ENCODE measurements around the gene ATAD1. TPM values are rescaled to one million over a fixed set of nuclear protein-coding genes. Genes with fewer than 3 reads are reported as not detected.

Gene ATAD1
- total RNA-seq, 1 donor from 2014 or later = 73.7 TPM

DNA sequence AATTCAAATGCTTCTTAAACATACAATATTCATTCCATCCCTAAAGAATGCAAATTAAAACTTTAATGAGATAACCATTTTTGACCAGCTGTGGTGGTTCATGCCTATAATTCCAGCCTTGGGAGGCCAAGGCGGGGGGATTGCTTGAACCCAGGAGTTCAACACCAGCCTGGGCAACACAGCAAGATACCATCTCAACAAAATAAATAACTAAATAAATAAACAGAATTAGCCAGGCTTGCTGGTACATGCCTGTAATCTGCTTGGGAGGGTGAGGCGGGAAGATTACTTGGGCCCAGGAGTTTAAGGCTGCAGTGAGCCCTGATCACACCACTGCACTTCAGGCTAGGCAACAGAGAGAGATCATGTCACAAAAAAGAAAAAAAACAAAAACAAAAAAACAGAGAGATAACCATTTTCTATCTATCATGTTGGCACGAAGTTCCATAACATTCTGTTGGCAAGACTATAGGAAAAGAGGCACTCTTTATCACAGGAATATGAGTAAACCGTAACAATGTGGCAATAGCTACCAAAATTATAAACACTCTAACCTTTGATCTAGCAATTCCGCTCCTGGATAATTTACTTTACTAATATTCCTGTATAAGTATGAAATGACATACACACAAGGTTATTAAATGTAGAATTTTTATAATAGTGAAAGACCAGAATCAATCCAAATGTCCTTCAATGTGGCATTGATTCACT, 52.2 kb downstream of the ATAD1 start:
- Histone ChIP-seq H3K36me3 (ENCODE audit: control insufficient read depth, insufficient read depth, low read length) (peaks cover 6% of the 10 kb centered on the region), H3K4me3 (ENCODE audit: low read depth, low read length) (no peak overlapping the region), H3K27me3 (ENCODE audit: control insufficient read depth, insufficient read depth, low read length) (no peaks in the 10 kb centered on the region)
- FAIRE-seq = no peak
- DNase-seq (ENCODE audit: low read depth) = no peak
- TF ChIP-seq, protein P1, sequence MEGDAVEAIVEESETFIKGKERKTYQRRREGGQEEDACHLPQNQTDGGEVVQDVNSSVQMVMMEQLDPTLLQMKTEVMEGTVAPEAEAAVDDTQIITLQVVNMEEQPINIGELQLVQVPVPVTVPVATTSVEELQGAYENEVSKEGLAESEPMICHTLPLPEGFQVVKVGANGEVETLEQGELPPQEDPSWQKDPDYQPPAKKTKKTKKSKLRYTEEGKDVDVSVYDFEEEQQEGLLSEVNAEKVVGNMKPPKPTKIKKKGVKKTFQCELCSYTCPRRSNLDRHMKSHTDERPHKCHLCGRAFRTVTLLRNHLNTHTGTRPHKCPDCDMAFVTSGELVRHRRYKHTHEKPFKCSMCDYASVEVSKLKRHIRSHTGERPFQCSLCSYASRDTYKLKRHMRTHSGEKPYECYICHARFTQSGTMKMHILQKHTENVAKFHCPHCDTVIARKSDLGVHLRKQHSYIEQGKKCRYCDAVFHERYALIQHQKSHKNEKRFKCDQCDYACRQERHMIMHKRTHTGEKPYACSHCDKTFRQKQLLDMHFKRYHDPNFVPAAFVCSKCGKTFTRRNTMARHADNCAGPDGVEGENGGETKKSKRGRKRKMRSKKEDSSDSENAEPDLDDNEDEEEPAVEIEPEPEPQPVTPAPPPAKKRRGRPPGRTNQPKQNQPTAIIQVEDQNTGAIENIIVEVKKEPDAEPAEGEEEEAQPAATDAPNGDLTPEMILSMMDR (IDR thresholded peaks at IDR 0.05; ENCODE audit: insufficient read depth, low read length, severe bottlenecking) = no peak

DNA sequence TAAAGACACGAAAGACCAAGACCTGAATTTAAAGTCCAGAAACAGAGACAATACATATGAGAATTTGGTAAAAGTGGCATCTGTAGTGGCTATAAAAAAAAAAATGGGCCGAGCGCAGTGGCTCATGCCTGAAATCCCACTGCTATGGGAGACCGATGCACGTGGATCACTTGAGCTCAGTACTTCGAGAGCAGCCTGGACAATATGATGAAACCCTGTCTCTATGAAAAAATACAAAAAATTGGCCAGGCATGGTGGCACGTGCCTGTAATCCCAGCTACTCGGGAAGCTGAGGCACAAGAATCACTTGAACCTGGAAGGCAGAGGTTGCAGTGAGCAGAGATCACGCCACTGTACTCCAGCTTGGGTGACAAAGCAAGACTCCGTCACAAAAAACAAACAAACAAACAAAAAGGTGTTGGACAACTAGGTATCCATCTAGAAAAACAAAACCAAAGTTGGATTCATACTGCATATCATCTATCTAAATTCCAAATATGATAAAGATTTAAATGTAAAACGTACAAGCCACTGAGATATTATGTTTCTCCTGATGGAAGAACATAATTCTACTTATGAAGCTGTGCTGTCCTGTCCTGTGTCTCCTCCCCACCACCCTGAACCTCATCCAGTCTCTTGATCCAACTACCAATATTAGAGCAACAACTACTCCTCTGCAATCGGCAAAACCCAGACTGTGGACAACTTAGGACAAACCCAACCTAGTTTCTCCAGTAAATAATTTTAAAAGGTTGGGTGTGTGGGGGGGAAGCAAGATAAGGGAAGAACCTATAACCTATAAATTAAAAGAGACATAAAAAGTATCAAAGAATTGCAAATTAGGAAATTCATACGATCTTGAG, 53.7 kb downstream of the ATAD1 start:
- Histone ChIP-seq H3K36me3 (ENCODE audit: control insufficient read depth, insufficient read depth, low read length) (peaks cover 8% of the 10 kb centered on the region), H3K4me3 (ENCODE audit: low read depth, low read length) (no peak overlapping the region), H3K27me3 (ENCODE audit: control insufficient read depth, insufficient read depth, low read length) (no peaks in the 10 kb centered on the region)
- FAIRE-seq (no peak), DNase-seq (ENCODE audit: low read depth) (no peak)
- TF ChIP-seq, protein P1 (IDR thresholded peaks at IDR 0.05; ENCODE audit: insufficient read depth, low read length, severe bottlenecking) = no peak

DNA sequence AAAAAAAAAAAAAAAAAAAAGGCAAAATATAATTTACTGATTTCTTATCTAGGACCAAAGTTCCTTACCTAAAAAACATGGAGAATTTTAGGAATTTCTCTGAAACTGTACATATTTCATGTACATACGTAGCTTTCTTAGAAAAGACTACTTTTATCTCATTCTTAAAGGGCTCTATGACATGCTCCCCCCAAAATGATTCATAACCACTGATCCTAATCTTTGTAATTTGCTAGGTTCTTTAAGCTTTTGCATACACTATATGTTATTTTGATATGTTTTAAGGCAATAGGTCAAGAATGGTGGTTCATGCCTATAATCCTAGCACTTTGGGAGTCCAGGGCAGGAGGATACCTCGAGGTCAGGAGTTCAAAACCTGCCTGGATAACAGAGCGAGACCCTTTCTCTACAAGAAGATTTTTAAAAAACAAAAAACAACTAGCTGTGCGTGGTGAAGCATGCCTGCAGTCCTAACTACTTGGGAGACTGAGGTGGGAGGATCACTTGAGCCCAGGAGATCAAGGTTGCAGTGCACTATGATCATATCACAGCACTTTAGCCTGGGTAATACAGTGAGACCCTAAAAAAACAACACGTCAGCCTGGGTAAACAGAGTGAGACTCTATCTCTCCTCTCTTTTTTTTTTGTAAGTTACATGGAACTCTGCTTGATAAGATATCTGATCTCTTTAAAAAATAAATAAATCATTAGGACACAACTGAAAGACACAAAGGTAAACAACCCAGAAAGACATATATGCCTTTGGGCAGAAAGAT, 54.8 kb downstream of the ATAD1 start:
- no peak overlapping the region for H3K4me3 ChIP-seq (ENCODE audit: low read depth, low read length)
- DNase-seq (ENCODE audit: low read depth) (no peak), FAIRE-seq (peak; percentile 18)
- H3K36me3 ChIP-seq (ENCODE audit: control insufficient read depth, insufficient read depth, low read length) = peaks cover 4% of the 10 kb centered on the region
- no peaks in the 10 kb centered on the region for H3K27me3 ChIP-seq (ENCODE audit: control insufficient read depth, insufficient read depth, low read length)
- TF ChIP-seq, protein P1 (IDR thresholded peaks at IDR 0.05; ENCODE audit: insufficient read depth, low read length, severe bottlenecking) = no peak

DNA sequence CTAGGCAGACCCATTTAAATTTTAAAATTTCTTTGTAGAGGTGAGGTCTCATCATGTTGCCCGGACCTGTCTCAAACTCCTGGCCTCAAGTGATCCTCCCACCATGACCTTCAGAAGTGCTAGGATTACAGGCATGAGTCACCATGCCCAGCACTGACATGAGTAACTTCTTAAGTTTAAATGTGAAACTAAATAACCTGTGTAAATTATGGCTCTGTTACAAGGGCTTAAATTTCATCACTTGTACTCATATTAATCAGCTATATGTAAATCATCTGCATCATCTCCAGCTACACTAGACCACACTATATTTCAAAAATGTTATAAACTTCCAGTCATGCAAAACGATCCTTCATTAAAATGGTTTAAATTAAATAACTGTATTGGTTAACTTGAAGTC, 56.1 kb downstream of the ATAD1 start:
- FAIRE-seq = no peak
- TF ChIP-seq, protein P1 (IDR thresholded peaks at IDR 0.05; ENCODE audit: insufficient read depth, low read length, severe bottlenecking) = no peak

DNA sequence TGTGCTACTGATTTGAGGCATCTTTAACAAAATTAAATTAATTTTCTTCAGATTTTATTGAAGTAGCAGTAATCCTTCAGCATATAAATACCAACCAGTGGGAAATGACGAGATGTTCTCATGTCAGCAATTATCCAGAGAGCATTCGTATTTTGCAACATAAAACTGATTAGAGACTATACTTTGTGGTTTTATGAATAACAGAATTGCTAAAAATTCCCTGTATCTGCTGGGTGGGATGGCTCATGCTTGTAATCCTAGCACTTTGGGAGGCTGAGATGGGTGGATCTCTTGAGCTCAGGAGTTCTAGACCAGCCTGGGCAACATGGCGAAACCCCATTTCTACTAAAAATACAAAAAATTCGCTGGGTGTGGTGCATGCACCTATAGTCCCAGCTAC, 56.9 kb downstream of the ATAD1 start:
- FAIRE-seq (no peak), DNase-seq (ENCODE audit: low read depth) (no peak)
- Histone ChIP-seq H3K36me3 (ENCODE audit: control insufficient read depth, insufficient read depth, low read length) (peaks cover 1% of the 10 kb centered on the region), H3K27me3 (ENCODE audit: control insufficient read depth, insufficient read depth, low read length) (no peaks in the 10 kb centered on the region), H3K4me3 (ENCODE audit: low read depth, low read length) (no peak overlapping the region)
- TF ChIP-seq, protein P1 (IDR thresholded peaks at IDR 0.05; ENCODE audit: insufficient read depth, low read length, severe bottlenecking) = no peak

More for the DNA sequence above, 56.1 kb downstream of the ATAD1 start:
- Histone ChIP-seq H3K27me3 (ENCODE audit: control insufficient read depth, insufficient read depth, low read length) (no peaks in the 10 kb centered on the region), H3K4me3 (ENCODE audit: low read depth, low read length) (no peak overlapping the region), H3K36me3 (ENCODE audit: control insufficient read depth, insufficient read depth, low read length) (peaks cover 1% of the 10 kb centered on the region)
- DNase-seq (ENCODE audit: low read depth) = peak; percentile 95

Data from bronchial epithelial cell (primary cell).